Panc1 (cell line): ENCODE data around the gene SH3BP4. TPM values are rescaled to one million over a fixed set of nuclear protein-coding genes. Genes with fewer than 3 reads are reported as not detected.

Source experiments
- ATAC-seq: fragments of 200-7000 bp; cut with Tn5 transposase; 2 replicates; pipeline ENCODE4 v1.9.1; 2020; ENCODE audit warnings: mild to moderate bottlenecking, moderate library complexity
- BruUV-seq: library from RNA; stranded (reverse); fragments of 400-500 nt; replicated peaks from 2 replicates; lab custom pipeline; 2021; lab: Mats Ljungman, UMichigan
- CTCF ChIA-PET: fragments of 300-600 bp; sonication (Branson Sonifier 250); formaldehyde crosslinking; loops from one replicate; lab custom pipeline; 2022; ENCODE audit warnings: antibody characterized with exemption; lab: Charles Lee
- POLR2A ChIA-PET: fragments of 300-600 bp; sonication (Branson Sonifier 250); formaldehyde crosslinking; loops from one replicate; lab custom pipeline; 2022; ENCODE audit warnings: antibody characterized with exemption; lab: Charles Lee
- DNase-seq: peaks from one replicate; pipeline ENCODE4 v3.0.0-alpha.2; 2010; ENCODE audit warnings: low read depth, low spot score
- H3K27ac ChIP-seq: 2 replicates; pipeline ENCODE4 v1.5.1; 2011; ENCODE audit warnings: mild to moderate bottlenecking, low read length, inconsistent platforms
- H3K27me3 ChIP-seq: fragments of 200-500 bp; sonication (Bioruptor generic); 2 replicates; pipeline ENCODE4 v1.6.0; 2014; ENCODE audit warnings: low read length, inconsistent platforms; ENCODE audit not compliant: control insufficient read depth, insufficient read depth
- H3K36me3 ChIP-seq: fragments of 200-500 bp; sonication (Bioruptor generic); 2 replicates; pipeline ENCODE4 v1.5.1; 2014; ENCODE audit warnings: inconsistent platforms, mild to moderate bottlenecking, low read length, moderate library complexity; ENCODE audit not compliant: control insufficient read depth, insufficient read depth
- H3K4me1 ChIP-seq: 2 replicates; pipeline ENCODE4 v1.5.1; 2011; ENCODE audit warnings: inconsistent platforms, mild to moderate bottlenecking, low read length, moderate library complexity; ENCODE audit not compliant: control insufficient read depth, insufficient read depth
- H3K4me3 ChIP-seq, 2 experiments: 2 replicates each; pipeline ENCODE4 v1.5.1; 2011 to 2012; ENCODE audit warnings: low read depth in 2 of 2, low read length in 2 of 2, mild to moderate bottlenecking in 2 of 2, inconsistent platforms in 1 of 2, moderate library complexity in 1 of 2
- H3K9me3 ChIP-seq: fragments of 200-500 bp; sonication (Bioruptor generic); 2 replicates; pipeline ENCODE4 v1.5.1; 2014; ENCODE audit warnings: low read depth, mild to moderate bottlenecking, inconsistent platforms, low read length, moderate library complexity; ENCODE audit not compliant: control insufficient read depth, insufficient read depth
- POLR2AphosphoS5 ChIP-seq: IDR thresholded peaks from 2 replicates; pipeline ENCODE4 v1.6.1; 2012; ENCODE audit warnings: mild to moderate bottlenecking, low read depth, low read length, moderate library complexity
- SIN3A ChIP-seq: IDR thresholded peaks from 2 replicates; pipeline ENCODE4 v1.6.1; 2012; ENCODE audit warnings: low read depth, mild to moderate bottlenecking, low read length, moderate library complexity, borderline replicate concordance; ENCODE audit not compliant: insufficient read depth
- TCF7L2 ChIP-seq: IDR thresholded peaks from 2 replicates; pipeline ENCODE4 v1.6.1; 2011; ENCODE audit warnings: mild to moderate bottlenecking, low read depth, low read length, inconsistent platforms
- in situ Hi-C: cut with HindIII; loops from 2 replicates; pipeline ENCODE4 v1.10.0; 2016; ENCODE audit warnings: low sequenced_read_pairs, low pct_unique_long_range_greater_than_20kb
- intact Hi-C: fragments of 100-400 bp; cut with micrococcal nuclease; formaldehyde crosslinking; loops from one replicate; pipeline ENCODE4 v1.10.0; 2022; ENCODE audit not compliant: unreplicated experiment
- total RNA-seq: library from RNA; stranded (reverse); gene quantifications from one replicate; pipeline ENCODE4 v1.2.1, GENCODE V29; 2021; ENCODE audit not compliant: unreplicated experiment
- TF ChIP-seq, protein P1 (sequence below): fragments of 450-650 bp; IDR thresholded peaks from 2 replicates; pipeline ENCODE4 v1.5.1; 2017; ENCODE audit warnings: mild to moderate bottlenecking
- TF ChIP-seq, protein P2 (sequence below), 2 experiments: IDR thresholded peaks; 2 replicates each; pipeline ENCODE4 v1.6.1; 2011 to 2012; ENCODE audit warnings: low read depth in 2 of 2, control low read depth in 1 of 2, low read length in 1 of 2, mild to moderate bottlenecking in 1 of 2, moderate library complexity in 1 of 2; ENCODE audit not compliant: insufficient read depth in 1 of 2

Gene SH3BP4
- total RNA-seq, 1 experiment from 2014 or later, result 133 TPM

DNA sequence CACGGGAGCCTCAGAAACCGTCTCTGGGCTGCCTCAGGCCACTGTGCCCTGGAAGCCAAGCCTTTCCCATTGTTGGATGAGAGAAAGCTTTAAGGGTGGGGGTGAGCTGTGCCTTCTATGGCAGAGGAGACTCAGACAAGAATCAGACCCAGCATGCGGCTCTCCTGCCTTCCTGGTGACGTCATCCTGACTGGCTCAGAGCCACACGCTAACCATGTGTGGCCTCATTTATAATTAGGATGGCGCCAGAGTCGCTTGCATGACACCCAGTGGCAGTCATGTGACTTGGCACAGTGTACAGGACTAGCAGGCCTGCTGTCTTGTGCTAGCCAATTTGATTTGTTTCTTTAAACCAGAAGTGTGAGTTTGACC, 99.1 kb downstream of the SH3BP4 start:
- ATAC-seq (peak; percentile 55), DNase-seq (no peak)
- ChIA-PET POLR2A (no interaction called here), CTCF (no interaction called here)
- H3K4me3 ChIP-seq, result no peak overlapping the region
- H3K9me3 ChIP-seq, result no peaks in the 10 kb centered on the region
- intact Hi-C loops, result no loop called here
- peak overlapping the region; percentile 49; the same call in 1 of the 2 replicates for H3K27ac ChIP-seq
- no TSS peak for BruUV-seq
- H3K4me1 ChIP-seq, result peaks cover 13% of the 10 kb centered on the region
- in situ Hi-C loops, result no loop called here
- H3K36me3 ChIP-seq, result peaks cover 20% of the 10 kb centered on the region
- H3K27me3 ChIP-seq, result no peaks in the 10 kb centered on the region
- peak; percentile 36; the same call in 1 of the 2 replicates for TF ChIP-seq POLR2AphosphoS5
- TF ChIP-seq SIN3A, result no peak

DNA sequence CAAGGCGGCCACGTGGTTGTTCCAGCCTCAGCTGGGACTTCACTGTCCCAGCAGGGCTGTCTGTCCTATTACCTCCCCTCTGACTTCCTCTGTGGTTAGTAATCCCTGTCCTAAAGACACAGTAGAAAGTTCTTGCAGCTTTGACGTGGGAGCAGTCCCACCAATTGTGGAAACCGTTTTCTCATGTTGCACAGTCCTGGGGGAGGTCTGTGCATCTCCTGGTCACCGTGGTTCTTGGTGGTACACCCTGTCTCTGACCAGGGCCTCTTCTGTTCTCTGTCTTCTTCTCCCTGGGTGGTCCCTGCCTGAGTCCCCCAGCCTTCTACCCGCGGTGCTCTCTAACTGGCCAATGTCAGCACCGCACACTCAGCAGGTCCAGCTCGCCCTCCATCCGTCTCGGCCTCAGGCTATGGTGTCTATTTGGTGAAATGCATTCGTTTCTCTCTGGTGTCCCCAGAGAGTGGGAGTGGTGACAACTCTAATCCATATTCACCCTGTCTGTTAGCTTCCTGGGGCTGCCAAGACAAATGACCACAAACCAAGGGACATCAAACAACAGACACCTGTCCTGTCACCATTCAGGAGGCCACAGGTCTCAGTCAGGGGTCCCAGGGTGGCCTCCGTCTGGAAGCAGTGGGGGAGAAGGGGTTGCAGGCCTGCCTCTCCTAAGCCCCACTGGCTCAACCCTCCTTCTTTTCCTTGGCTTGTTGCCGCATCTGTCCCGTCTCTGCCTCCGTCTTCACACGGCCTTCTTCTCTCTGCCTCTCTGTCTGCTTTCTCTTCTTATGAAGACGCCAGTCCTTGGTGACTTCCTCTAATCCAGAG, 99.8 kb downstream of the SH3BP4 start:
- no peaks in the 10 kb centered on the region for H3K27me3 ChIP-seq
- no peaks in the 10 kb centered on the region for H3K9me3 ChIP-seq
- H3K27ac ChIP-seq, result no peak overlapping the region
- POLR2A ChIA-PET, result no interaction called here
- no TSS peak for BruUV-seq
- peaks cover 16% of the 10 kb centered on the region for H3K36me3 ChIP-seq
- in situ Hi-C loops, result no loop called here
- H3K4me1 ChIP-seq, result peaks cover 13% of the 10 kb centered on the region
- CTCF ChIA-PET, result no interaction called here
- H3K4me3 ChIP-seq, result no peak overlapping the region
- DNase-seq, result no peak
- intact Hi-C loops, result no loop called here
- TF ChIP-seq, protein P1, sequence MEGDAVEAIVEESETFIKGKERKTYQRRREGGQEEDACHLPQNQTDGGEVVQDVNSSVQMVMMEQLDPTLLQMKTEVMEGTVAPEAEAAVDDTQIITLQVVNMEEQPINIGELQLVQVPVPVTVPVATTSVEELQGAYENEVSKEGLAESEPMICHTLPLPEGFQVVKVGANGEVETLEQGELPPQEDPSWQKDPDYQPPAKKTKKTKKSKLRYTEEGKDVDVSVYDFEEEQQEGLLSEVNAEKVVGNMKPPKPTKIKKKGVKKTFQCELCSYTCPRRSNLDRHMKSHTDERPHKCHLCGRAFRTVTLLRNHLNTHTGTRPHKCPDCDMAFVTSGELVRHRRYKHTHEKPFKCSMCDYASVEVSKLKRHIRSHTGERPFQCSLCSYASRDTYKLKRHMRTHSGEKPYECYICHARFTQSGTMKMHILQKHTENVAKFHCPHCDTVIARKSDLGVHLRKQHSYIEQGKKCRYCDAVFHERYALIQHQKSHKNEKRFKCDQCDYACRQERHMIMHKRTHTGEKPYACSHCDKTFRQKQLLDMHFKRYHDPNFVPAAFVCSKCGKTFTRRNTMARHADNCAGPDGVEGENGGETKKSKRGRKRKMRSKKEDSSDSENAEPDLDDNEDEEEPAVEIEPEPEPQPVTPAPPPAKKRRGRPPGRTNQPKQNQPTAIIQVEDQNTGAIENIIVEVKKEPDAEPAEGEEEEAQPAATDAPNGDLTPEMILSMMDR, result no peak
- TF ChIP-seq, protein P2, sequence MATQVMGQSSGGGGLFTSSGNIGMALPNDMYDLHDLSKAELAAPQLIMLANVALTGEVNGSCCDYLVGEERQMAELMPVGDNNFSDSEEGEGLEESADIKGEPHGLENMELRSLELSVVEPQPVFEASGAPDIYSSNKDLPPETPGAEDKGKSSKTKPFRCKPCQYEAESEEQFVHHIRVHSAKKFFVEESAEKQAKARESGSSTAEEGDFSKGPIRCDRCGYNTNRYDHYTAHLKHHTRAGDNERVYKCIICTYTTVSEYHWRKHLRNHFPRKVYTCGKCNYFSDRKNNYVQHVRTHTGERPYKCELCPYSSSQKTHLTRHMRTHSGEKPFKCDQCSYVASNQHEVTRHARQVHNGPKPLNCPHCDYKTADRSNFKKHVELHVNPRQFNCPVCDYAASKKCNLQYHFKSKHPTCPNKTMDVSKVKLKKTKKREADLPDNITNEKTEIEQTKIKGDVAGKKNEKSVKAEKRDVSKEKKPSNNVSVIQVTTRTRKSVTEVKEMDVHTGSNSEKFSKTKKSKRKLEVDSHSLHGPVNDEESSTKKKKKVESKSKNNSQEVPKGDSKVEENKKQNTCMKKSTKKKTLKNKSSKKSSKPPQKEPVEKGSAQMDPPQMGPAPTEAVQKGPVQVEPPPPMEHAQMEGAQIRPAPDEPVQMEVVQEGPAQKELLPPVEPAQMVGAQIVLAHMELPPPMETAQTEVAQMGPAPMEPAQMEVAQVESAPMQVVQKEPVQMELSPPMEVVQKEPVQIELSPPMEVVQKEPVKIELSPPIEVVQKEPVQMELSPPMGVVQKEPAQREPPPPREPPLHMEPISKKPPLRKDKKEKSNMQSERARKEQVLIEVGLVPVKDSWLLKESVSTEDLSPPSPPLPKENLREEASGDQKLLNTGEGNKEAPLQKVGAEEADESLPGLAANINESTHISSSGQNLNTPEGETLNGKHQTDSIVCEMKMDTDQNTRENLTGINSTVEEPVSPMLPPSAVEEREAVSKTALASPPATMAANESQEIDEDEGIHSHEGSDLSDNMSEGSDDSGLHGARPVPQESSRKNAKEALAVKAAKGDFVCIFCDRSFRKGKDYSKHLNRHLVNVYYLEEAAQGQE (IDR thresholded peaks at IDR 0.05; ENCODE audit: insufficient read depth in 1 of 2, low read depth in 2 of 2, low read length in 1 of 2), result no peak
- TF ChIP-seq SIN3A (no peak), POLR2AphosphoS5 (no peak), TCF7L2 (no peak)
- ATAC-seq, result peak; percentile 5; the same call in 1 of the 2 replicates
